Activated CD4-positive, alpha-beta T cell treated with anti-CD3 and anti-CD28 coated beads, Interleukin-2, Interleukin-4, amounts not matched to agents 100 ng/mL and 50 ng/mL, durations not matched to agents 16 hours and 8 hours (primary cell): ENCODE results near the gene AP1M1.
"Not testable (repeated sequence)": the region's sequence is repeated elsewhere in the genome, so short reads cannot be mapped to it uniquely, and the experiment has no call there.

Experiments
- DNase-seq: peaks from one replicate; pipeline ENCODE4 v3.0.0-alpha.2; 2020; ENCODE audit warnings: low spot score

AP1M1 gene

GRCh38 chr19:16261584-16262368, 64.1 kb downstream of the AP1M1 start:
- no peak for DNase-seq

- DNase-seq: no peak
These were observed 64.9 kb downstream of the AP1M1 start for GRCh38 chr19:16262618-16263017.

- DNase-seq: no peak
These were observed 65.5 kb downstream of the AP1M1 start for GRCh38 chr19:16263141-16263761.

GRCh38 chr19:16265205-16265604, 67.5 kb downstream of the AP1M1 start:
- no peak for DNase-seq

GRCh38 chr19:16265890-16266585, 68.3 kb downstream of the AP1M1 start:
- DNase-seq: no peak

- peak; percentile 62 for DNase-seq
These were observed 68.9 kb downstream of the AP1M1 start for GRCh38 chr19:16266586-16266942.

GRCh38 chr19:16268676-16269319, 71.1 kb downstream of the AP1M1 start:
- no peak for DNase-seq

- DNase-seq: no peak
These were observed 75.2 kb downstream of the AP1M1 start for GRCh38 chr19:16272945-16273344.

GRCh38 chr19:16274447-16274846, 76.7 kb downstream of the AP1M1 start:
- no peak for DNase-seq

- no peak for DNase-seq
These were observed 82.6 kb downstream of the AP1M1 start for GRCh38 chr19:16280306-16280705.

GRCh38 chr19:16281743-16282142, 84.0 kb downstream of the AP1M1 start:
- DNase-seq: no peak

- DNase-seq: peak; percentile 39
These were observed 85.7 kb downstream of the AP1M1 start for GRCh38 chr19:16283210-16284061.

GRCh38 chr19:16284505-16284904, 86.8 kb downstream of the AP1M1 start:
- DNase-seq: no peak

GRCh38 chr19:16285079-16285478, 87.4 kb downstream of the AP1M1 start:
- not testable (repeated sequence) for DNase-seq

GRCh38 chr19:16285769-16286498, 88.2 kb downstream of the AP1M1 start:
- DNase-seq: no peak

- DNase-seq: no peak
These were observed 90.8 kb downstream of the AP1M1 start for GRCh38 chr19:16288544-16288943.

GRCh38 chr19:16289594-16289993, 91.9 kb downstream of the AP1M1 start:
- peak; percentile 10 for DNase-seq

- no peak for DNase-seq
These were observed 93.0 kb downstream of the AP1M1 start for GRCh38 chr19:16290692-16291091.

- no peak for DNase-seq
These were observed 95.7 kb downstream of the AP1M1 start for GRCh38 chr19:16293118-16294091.

GRCh38 chr19:16295057-16295456, 97.3 kb downstream of the AP1M1 start:
- DNase-seq: no peak
